GF-D8 (cell line): Measurements from ENCODE around the gene ADAT3.
"Not testable (repeated sequence)": the region's sequence is repeated elsewhere in the genome, so short reads cannot be mapped to it uniquely, and the experiment has no call there.

Source experiments
- DNase-seq: peaks from one replicate; lab custom pipeline; 2025; lab: John Stamatoyannopoulos, UW

Gene ADAT3

DNA sequence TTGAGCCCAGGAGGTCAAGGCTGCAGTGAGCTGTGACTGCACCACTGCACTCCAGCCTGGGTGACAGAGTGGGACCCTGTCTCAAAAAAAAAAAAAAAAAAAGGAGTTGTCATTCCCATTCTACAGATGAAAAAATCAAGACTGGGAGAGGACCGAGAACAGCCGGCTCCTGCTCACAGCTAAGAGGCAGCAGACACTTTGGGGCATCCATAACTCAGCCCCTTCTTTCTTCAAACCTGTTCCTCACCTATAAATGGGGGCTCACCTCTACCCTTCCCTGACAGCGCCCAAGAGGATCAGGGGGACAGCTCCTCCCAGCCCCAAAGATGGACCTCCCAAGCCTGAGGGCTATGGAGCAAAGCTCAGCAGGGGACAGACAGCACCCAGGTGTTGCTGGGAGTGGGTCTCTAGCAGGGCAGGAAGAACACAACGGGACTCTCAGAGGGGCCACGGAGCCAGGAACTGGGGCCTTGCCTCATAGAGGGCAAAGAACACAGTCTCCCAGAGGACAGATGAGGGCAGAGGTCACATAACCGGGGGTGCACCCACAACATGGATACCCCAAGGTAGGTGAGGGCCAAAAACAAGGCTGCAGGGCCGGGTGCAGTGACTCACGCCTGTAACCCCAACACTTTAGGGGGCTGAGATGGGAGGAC lies 38.4 kb upstream of the ADAT3 start:
- DNase-seq: no peak

DNA sequence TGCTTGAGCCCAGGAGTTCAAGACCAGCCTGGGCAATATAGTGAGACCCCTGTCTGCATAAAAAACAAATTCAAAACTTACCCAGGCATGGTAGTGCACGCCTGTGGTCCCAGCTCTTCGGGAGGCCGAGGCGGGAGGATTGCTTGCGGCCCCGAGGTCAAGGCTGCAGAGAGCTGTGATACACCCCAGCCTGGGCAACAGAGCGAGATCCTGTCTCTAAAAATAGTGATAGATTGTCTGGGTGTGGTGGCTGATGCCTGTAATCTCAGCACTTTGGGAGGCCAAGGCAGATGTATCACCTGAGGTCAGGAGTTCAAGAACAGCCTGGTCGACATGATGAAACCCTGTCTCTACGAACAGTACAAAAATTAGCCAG lies 37.9 kb upstream of the ADAT3 start:
- no peak for DNase-seq

DNA sequence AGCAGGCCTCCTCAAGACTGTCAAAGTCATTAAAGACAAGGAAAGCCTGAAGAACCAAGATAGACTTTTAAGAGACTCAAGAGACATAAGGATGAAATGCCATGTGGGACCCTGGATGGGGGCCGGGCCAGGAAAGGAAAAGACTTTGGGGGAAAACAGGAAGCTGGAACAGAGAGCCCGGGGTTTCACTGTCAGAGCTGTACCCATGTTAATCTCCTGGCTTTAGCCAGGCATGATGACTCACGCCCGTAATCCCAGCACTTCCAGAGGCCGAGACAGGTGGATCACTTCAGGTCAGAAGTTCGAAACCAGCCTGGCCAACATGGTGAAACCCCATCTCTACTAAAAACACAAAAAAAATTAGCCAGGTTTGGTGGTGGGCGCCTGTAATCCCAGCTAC lies 36.2 kb upstream of the ADAT3 start:
- no peak for DNase-seq

DNA sequence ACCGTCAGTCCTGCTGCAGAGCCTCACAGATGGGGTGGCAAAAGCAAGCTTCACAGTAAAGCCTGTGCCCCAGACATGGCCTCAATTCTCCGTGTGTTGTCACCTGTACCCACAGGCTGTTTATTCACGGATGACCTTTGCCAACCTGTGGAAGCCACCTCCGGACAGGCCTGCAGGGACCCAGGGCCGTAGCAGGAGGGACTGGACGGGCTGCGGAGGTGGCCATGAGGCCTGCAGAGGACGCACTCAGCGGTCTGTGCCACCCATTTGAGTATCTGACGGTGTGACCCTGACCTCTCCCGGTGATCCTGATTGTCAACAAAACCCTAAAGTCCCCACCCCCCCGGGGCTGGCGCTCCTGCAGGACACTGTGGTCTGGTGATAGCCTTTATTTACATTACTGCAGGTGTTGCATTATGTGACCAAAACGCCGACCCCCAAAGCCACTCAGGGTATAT lies 34.0 kb upstream of the ADAT3 start:
- DNase-seq: no peak

DNA sequence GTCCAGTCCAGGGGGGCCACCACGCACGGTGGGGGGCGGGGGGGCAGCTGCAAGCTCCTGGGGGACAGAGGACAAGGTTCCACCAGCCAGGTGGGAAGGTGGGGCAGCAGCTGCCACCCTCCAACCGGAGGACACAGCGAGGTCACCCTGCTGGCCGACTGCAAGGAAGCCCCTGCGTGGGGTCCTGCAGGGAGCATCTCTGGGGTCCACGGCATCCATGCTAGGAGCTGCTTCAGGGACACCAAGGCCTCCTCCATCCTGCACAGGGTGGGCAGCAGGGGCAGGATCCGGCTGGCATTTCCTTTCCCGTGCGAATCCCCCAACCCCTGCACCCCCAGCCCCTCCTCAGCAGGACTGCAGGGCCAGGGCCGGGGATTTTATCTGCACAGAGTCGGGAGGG lies 33.6 kb upstream of the ADAT3 start:
- DNase-seq: no peak

DNA sequence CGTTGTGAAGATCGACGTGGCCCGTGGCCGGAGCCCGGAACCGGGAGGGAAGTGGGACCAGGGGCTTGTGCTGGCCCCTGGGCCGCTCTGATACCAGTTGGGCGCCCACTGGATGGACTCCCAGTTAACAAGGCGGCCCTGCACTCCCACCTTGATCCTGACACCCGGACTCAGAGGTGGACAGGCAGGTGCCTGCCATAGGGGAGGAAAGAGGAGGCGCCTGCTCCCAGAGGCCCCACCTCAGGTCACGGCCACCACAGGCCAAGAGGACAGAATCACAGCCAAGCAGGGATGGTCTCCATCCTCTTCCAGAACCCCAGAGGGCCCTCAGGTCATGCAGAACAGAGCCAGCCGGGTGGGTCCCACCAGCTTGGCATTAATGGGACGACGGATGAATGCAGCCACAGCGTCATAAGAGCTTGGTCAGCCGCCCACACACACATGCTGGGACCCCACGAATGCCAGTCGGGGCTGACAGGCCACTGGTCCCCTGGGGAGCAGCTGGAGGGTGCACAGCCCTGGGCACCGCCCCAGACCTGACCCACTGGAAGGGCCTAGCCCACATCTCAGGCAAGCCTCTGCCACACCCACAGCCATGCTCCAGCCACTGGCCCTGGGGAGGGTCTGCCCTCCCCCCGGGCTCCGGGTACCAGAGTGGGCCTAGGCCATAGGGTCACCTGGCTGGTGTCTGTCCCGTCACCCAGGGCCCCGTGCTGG lies 32.2 kb upstream of the ADAT3 start:
- no peak for DNase-seq

DNA sequence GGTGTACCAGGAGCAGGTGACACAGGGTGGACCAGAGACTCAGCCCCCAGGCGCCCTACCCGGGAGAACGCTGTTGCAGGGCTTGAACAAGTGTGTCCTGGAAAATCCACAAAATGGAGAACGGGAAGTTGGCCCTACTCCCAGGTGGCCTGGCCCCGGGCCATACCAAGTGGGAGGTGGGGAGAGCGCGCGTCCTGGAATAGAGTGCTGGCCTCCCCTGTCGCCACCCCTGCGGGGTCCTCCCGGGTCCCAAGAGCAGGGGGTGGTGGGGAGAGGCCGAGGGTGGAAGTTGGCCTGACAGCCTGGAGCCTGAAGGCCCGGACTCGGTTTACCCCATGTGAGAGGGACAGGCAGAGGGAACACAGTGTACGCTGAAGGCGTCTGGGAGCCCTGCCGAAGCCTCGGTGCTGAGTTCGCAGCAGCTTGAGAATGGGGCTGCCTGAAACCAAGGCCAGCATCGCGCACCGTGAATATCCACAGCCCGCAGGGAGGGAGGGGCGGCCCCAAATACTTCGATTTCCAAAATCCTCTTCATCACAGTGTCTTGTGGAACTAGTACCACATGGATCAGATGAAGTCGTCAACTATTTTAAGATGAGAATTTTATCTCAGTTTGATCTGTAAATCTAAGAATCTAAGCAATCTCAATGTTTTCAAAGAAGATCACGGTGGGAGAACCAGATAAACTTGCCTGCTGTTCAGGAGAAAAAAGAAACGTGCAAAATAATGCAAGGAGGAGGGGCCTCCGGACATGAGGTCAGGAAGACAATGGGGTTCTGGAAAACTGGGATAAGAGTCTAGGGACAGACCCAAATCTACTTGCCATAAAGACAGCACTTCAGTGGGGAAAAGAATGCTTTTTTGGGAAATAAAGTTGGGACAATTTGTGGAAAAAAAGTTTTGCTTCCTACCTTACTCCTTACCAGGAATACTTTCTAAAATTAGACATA lies 31.4 kb upstream of the ADAT3 start:
- no peak for DNase-seq

DNA sequence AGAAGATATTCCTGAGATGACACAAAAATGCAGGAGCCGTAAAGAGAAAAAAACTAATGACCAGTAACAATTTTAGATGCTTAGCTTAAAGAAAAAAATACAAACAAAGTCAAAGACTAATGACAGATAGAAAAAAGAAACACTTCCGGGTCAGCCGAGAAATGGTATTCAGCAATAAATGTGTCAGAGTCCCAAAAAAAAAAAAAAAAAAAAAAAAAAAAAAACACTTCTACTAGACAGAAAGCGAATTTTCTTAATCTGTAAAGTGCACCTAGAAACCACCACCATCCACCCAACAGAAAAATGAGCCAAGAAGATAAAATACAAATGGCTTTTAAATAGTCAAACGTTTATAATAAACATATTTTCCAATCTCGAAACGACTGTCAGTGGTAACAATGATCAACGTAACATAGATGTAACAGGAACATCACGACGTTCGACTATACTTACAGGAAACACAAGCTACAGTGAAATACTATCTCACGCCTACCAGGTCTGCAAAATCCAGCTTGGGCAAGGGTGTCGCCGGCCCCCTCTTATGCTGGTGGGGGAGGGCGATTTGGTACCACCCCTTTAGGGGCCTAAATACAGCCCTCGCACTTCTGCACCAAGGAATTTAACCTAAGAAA lies 30.5 kb upstream of the ADAT3 start:
- DNase-seq: peak; percentile 28

DNA sequence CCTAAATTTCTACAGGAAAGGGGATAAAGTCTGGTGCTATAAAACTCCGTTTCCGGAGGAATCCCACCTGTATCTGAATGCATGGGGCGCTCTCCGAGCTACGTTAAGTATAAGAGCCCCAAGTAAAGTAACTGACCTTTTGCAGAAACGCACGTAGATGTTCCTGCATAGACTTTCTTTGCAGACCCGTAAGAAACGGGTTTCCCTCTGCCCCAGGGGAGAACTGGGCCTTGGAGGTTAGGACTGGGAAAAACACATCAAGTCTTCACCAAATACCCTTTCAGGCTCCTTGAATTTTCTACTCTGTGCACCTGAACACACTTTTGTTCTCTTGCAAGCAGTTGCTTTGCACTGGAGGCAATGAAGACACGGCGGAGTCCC lies 29.9 kb upstream of the ADAT3 start:
- not testable (repeated sequence) for DNase-seq

DNA sequence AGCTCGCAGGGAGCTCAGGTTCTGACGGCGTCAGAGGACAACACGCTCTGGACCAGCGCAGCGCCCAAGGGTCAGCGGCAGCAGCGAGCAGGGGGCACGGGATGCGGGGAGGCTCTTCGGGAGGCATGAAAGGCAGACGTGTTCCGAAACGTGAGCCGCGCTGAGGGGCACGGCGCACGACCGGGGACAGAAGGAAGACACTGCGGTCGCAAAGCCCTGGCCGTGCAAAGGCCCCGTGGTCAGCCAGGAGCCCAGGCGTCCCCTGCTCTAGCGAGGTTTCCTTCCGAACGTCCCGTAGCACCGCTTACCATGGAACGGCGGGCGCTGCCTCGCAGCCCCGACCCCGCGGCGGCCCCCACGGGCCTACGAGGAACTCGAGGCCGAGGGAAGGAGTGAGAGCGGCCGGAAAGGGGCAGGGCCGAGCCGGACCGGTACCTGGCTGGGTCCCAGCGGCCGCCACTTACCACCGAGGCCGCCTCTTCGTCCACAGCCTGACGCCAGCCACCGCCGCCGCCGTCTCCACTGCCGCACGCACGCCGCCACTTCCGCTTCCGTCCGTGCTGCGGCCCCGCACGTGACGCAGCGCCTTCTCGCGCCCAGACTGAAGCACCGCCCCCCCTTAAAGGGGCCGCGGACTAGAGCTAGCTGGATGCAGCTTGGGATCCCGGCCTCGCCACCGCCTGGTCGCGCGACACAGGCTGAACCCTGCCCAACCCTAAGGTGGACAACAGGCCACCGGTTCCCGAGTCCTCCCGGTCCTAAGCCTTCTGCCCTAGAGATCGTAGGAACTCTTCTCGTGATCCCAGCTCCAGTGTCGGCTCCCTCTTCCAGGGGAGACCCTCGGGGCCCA lies 29.3 kb upstream of the ADAT3 start:
- peak; percentile 53 for DNase-seq

DNA sequence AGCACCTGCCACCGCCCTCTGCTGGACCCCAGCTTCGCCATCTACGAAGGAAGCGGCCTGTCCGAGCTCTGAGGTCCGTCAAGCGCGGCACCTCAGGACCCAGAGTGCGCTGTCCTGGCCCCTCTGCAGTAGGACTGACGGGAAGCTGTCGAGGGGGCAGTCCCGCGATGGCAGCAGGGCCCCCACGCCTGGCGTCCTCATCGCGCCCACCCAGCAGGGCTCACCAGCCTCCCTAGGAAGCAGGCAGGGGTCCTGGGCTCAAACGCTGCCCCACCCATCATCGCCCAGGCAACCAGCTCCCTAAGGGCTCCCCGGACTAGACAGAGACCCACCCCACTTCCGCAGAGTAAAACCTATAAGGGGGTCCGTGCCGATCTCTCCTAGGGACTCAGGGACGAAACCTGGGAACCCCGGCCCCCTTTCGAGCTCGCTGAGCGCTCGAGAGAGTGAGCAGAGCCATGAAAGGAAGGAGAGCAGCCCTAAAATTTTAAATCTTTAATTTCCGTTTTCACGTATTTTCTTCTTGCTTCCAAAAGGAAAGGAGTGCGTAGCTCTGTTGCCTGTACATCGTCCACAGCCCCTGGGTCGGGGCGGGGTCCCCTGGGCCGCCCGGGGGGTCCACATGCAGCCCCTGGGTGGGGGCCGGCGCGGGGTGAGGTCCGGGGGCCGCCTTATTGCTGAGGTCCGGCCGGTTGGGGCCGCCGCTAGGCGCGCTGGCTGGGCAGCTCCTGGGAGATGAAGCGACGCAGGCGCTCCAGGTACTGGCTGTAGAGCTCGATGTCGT lies 28.5 kb upstream of the ADAT3 start:
- DNase-seq: not testable (repeated sequence)

DNA sequence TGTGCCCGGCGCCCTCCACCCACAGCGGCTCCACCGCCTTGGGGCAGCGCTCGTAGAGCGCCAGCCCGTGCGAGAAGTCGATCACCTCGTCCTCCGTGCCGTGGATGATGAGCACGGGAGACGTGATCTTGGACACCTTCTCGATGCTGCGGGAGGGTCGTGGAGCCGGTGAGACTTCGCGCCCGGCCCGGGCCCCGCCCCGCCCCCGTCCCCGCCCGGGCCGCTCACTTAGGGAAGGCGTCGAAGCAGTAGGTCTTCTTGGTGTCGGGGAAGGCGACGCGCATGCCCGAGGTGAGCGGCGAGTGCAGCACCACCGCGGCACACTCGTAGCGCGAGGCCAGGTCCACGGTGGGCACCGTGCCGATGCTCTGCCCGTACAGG lies 27.9 kb upstream of the ADAT3 start:
- not testable (repeated sequence) for DNase-seq

DNA sequence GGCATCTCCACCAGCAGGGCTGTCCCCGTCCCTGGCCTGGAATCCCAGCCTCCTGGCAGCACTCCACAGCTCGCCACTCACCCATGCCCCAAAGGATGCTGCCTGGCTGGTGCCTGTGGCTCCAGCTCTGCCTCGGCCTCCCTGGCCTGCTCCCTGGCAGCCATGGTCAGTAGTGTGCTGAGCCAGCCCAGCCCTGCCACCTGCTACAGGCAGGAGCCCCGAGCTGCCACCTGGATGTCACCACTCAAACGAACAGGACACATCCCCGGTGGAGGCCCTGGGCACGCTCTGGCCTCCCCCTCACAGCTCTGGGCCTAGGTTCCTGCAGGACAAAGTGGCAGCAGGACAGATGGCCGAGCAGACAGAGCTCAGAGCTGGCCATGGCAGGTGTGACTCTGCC lies 26.6 kb upstream of the ADAT3 start:
- not testable (repeated sequence) for DNase-seq

DNA sequence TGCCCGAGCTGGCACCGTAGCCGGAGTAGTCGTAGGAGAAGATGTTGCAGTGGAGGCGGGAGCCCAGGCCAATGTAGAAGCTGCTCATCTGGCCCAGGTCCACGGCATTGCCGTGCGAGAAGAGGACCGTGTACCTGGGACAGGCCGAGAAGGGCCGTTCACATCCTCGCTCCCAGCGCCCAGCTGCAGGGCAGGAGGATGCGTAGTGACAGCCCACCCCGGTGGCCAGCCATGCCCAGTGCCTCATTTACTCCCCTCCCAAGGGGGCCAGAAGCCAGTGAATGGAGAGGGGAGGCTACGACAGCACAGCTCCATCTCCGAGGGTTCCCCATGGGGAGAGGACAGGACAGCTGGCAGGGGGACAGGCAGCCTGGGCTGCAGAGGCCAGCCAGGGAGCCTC lies 25.2 kb upstream of the ADAT3 start:
- DNase-seq: not testable (repeated sequence)

DNA sequence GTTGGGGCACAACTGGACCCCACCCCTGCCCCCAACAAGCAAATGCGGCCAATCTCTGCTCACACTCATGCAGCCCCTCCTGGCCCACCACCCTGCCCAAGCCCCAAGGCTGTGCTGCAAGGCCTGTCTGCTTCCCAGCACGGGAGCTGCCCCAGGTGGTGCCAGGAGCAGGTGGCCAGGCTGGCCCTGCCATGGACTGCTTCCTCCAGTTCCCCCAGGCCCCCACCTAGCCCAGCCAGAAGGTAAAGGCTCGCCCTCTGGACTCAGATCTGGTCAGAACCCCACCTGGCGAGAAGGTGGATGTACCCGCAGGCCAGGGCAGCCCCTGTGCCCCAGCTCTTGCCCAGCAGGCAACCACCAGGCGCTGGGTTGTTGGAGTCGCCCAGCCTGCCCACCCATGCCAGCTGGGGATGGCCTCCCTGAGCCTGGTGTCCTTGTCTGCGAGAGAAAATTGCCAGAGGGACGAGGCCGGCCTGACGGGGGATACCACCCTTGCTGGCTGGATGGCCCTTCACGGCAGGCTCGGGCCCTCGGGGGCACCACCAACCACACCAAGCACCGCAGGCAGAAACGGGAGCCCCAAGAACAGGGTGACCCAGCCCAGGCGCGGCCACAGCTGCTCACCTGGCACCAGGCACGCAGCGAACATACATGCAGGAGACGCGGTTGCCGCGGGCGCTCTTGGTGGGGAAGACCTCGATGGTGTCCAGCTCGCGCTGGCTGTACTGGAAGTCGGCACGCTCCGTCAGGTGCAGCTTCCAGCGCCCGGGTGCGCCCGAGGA lies 24.4 kb upstream of the ADAT3 start:
- DNase-seq: no peak

DNA sequence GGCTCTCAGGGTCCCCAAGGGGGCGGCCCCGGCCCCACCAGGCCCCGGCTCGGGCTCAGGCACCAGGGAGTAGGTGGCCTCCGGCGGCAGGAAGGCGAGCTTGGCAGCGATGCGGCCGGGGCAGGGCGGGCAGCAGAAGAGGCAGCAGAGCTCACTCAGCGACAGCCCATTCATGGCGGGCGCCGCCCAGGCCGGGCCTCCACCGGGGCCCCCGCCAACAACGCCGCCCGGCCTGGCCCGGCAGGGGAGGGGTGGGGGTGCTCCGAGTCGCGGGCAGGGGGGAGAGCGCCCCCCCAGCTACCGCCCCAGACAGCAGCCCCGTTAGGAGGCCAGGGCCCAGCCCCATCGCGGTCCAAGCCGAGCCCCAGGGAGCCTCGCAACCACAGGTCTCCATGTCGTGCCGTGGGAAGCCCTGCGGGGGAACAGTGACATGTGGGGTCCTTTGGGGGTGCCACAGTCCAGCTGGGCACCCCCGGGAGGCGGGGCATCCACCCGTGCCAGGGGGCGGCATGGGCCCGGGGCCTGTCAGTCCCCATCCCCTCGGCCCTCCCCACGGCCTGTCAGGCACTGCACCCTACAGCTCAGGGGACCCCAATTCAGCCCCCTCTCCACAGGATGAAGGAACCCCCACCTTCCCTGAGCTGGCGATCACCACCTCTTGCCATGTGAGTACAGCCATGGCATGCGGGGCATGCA lies 23.7 kb upstream of the ADAT3 start:
- not testable (repeated sequence) for DNase-seq

DNA sequence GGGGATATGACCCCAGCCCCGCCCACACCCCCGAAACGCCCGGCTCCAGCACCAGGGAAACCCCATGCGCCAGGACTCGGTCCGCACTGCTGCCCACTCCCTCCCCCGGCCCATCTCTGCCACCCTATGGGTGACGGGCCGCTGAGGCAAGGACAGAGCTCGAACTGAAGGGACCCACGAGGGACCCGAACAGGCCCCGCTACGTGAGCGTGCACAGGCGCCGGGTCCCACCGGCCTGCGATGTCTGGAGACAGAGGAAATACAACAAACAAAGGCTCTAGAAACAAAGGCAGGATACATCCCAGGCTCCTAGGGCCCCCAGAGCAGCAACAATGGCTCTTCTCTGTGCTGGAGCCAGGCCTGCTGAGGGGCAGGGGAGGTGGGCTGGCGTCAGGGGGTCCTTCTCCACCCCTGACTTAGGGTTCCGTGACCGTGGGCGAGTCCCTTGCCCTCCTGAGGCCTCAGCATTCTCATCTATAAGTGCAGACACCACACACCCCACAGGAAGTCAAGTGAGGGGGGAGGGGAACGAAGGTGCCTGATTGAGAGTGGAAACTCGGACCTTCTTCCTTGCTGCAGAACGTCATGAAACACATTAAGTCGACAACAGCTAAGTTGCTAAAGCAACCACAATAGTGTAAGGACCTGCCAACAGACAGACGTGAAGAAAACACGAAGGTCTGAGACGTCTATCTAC lies 23.0 kb upstream of the ADAT3 start:
- no peak for DNase-seq
